ENCODE results near the gene SPANXN4.

SPANXN4 gene

GRCh38 chrX:143081231-143081630 is 55.5 kb downstream of the SPANXN4 start:
- in situ Hi-C loops (cut with HindIII; ENCODE audit: low pct_unique_long_range_greater_than_20kb, low sequenced_read_pairs): no loop called here

GRCh38 chrX:143082537-143082936 is 56.8 kb downstream of the SPANXN4 start:
- DNase-seq (ENCODE audit: low read depth in 1 of 2, low spot score in 1 of 2): no peak
- TF ChIP-seq JUND (IDR thresholded peaks at IDR 0.05; ENCODE audit: low read depth): no peak
- in situ Hi-C loops (cut with HindIII; ENCODE audit: low pct_unique_long_range_greater_than_20kb, low sequenced_read_pairs): no loop called here

More at GRCh38 chrX:143081231-143081630, 55.5 kb downstream of the SPANXN4 start:
- TF ChIP-seq JUND (IDR thresholded peaks at IDR 0.05; ENCODE audit: low read depth): no peak
- no peak for DNase-seq (ENCODE audit: low read depth in 1 of 2, low spot score in 1 of 2)
